B cell (primary cell): ENCODE measurements around the gene GADL1. TPM values are rescaled to one million over a fixed set of nuclear protein-coding genes. Genes with fewer than 3 reads are reported as not detected.

Experiments
- ATAC-seq: fragments of 200-7000 bp; cut with Tn5 transposase; one replicate; pipeline ENCODE4 v1.10.0; 2021; ENCODE audit warnings: low read depth, mild to moderate bottlenecking, moderate number of reproducible peaks, moderate library complexity
- CTCF ChIA-PET: fragments of 350-600 bp; sonication (Branson Sonifier 250); formaldehyde crosslinking; loops from one replicate; lab custom pipeline; 2021; ENCODE audit warnings: antibody characterized with exemption, inconsistent platforms; lab: Charles Lee
- POLR2A ChIA-PET: fragments of 350-600 bp; sonication (Branson Sonifier 250); formaldehyde crosslinking; loops from one replicate; lab custom pipeline; 2021; ENCODE audit warnings: antibody characterized with exemption; lab: Charles Lee
- DNase-seq: peaks from one replicate; pipeline ENCODE4 v3.0.0; 2013
- H2AFZ ChIP-seq: 2 replicates; pipeline ENCODE4 v1.6.1; 2012; ENCODE audit warnings: mild to moderate bottlenecking, low read depth, low read length; ENCODE audit not compliant: insufficient read depth, poor library complexity, severe bottlenecking
- H3K27ac ChIP-seq, 2 donors: 1 replicate in 1 of 2; 2 replicates in 1 of 2; pipeline ENCODE4 v1.5.1; 2012 to 2013; ENCODE audit warnings: low read length in 2 of 2, mild to moderate bottlenecking in 2 of 2, moderate library complexity in 1 of 2
- H3K27me3 ChIP-seq, 4 experiments: fragments of 200-600 bp in 1 of 4; sonication (generic) in 1 of 4; replicated peaks in 1 of 4; 1 replicate in 2 of 4; 2 replicates in 2 of 4; pipeline versions ENCODE4 v1.6.1 to v1.7.0; 2013 to 2016; ENCODE audit warnings: low read length in 3 of 4, mild to moderate bottlenecking in 2 of 4, mixed read lengths in 1 of 4, moderate library complexity in 1 of 4; ENCODE audit not compliant: insufficient read depth in 4 of 4, control insufficient read depth in 3 of 4; ENCODE audit errors: control extremely low read depth in 1 of 4
- H3K36me3 ChIP-seq, 2 experiments: replicated peaks in 1 of 2; 1 replicate in 1 of 2; 2 replicates in 1 of 2; pipeline versions ENCODE4 v1.6.1 to v1.7.1; 2013; ENCODE audit warnings: low read length in 1 of 2; ENCODE audit not compliant: insufficient read depth in 2 of 2, control insufficient read depth in 1 of 2; ENCODE audit errors: control extremely low read depth in 1 of 2, extremely low read depth in 1 of 2
- H3K4me1 ChIP-seq, 2 donors: fragments of 200-600 bp in 1 of 2; sonication (generic) in 1 of 2; 1 replicate in 1 of 2; 2 replicates in 1 of 2; pipeline versions ENCODE4 v1.5.1 to v1.6.1; 2013 to 2017; ENCODE audit warnings: low read length in 2 of 2; ENCODE audit not compliant: control insufficient read depth in 2 of 2, insufficient read depth in 2 of 2
- H3K4me2 ChIP-seq: replicated peaks from 2 replicates; pipeline ENCODE3; 2012; ENCODE audit warnings: mild to moderate bottlenecking, low read depth, low read length; ENCODE audit not compliant: poor library complexity, severe bottlenecking
- H3K4me3 ChIP-seq, 5 experiments: fragments of 200-600 bp in 1 of 5; sonication (generic) in 1 of 5; 1 replicate in 3 of 5; 2 replicates in 2 of 5; pipeline versions ENCODE4 v1.5.1 to v1.7.0; 2011 to 2016; ENCODE audit warnings: low read length in 4 of 5, mild to moderate bottlenecking in 4 of 5, low read depth in 2 of 5, control low read depth in 1 of 5, moderate library complexity in 1 of 5; ENCODE audit not compliant: insufficient read depth in 1 of 5; ENCODE audit errors: control extremely low read depth in 1 of 5, extremely low read depth in 1 of 5
- H3K79me2 ChIP-seq: fragments of 200-600 bp; sonication (generic); one replicate; pipeline ENCODE4 v1.6.0; 2016; ENCODE audit warnings: low read length; ENCODE audit not compliant: control insufficient read depth, insufficient read depth
- H3K9ac ChIP-seq: fragments of 200-600 bp; sonication (generic); 2 replicates; pipeline ENCODE4 v1.6.1; 2017; ENCODE audit warnings: mild to moderate bottlenecking, low read length, moderate library complexity
- H3K9me3 ChIP-seq, 3 donors: one replicate each; pipeline versions ENCODE4 v1.6.1 to v1.7.1; 2013; ENCODE audit warnings: low read length in 2 of 3; ENCODE audit not compliant: control insufficient read depth in 2 of 3, insufficient read depth in 1 of 3; ENCODE audit errors: control extremely low read depth in 1 of 3
- H4K20me1 ChIP-seq: 2 replicates; pipeline ENCODE4 v1.6.0; 2012; ENCODE audit warnings: mild to moderate bottlenecking, low read length; ENCODE audit not compliant: insufficient read depth, control insufficient read depth, poor library complexity, severe bottlenecking
- H3K27ac Mint-ChIP-seq: one replicate; pipeline ENCODE4 v1.8.0; 2021; ENCODE audit warnings: mixed read lengths
- H3K27me3 Mint-ChIP-seq: one replicate; pipeline ENCODE4 v1.8.0; 2021; ENCODE audit warnings: mixed read lengths
- H3K4me1 Mint-ChIP-seq: one replicate; pipeline ENCODE4 v1.8.0; 2021; ENCODE audit warnings: mixed read lengths
- H3K4me3 Mint-ChIP-seq: one replicate; pipeline ENCODE4 v1.8.0; 2021; ENCODE audit warnings: mixed read lengths
- H3K9me3 Mint-ChIP-seq: one replicate; pipeline ENCODE4 v1.8.0; 2022; ENCODE audit warnings: mixed read lengths; ENCODE audit not compliant: insufficient read depth
- CTCF ChIP-seq: fragments of 200-600 bp; IDR thresholded peaks from one replicate; pipeline ENCODE4 v1.8.0; 2022; ENCODE audit warnings: antibody characterized with exemption, mild to moderate bottlenecking
- EZH2 ChIP-seq: IDR thresholded peaks from 2 replicates; pipeline ENCODE4 v1.6.1; 2012; ENCODE audit warnings: borderline replicate concordance, low read depth, mild to moderate bottlenecking, moderate library complexity, low read length; ENCODE audit not compliant: insufficient read depth, poor library complexity, severe bottlenecking
- WGBS: methylation state at CpG from one replicate; pipeline ENCODE4 v1.1.5; 2013; ENCODE audit warnings: missing lambda C conversion rate; ENCODE audit not compliant: insufficient coverage; 5-methylcytosine and 5-hydroxymethylcytosine counted together
- intact Hi-C: fragments of 100-400 bp; cut with micrococcal nuclease; formaldehyde crosslinking; loops from one replicate; pipeline ENCODE4 v1.10.0; 2022
- polyA plus RNA-seq: library from polyadenylated mRNA; depleted of rRNA; stranded (reverse); fragments of >200 nt; gene quantifications from 2 replicates; pipeline ENCODE4 v1.2.3, GENCODE V29; 2012
- total RNA-seq, 2 donors: library from RNA; stranded (reverse); fragments of 120-200 nt in 1 of 2; gene quantifications; 1 replicate in 1 of 2; 2 replicates in 1 of 2; pipeline versions ENCODE4 v1.2.3 to v1.2.4, GENCODE V29; 2013 to 2022

Gene GADL1
- total and polyA plus RNA-seq, 2 donors (not counting 1 experiment from before 2014, with no cell fraction given) = not detected

- Histone ChIP-seq H3K9ac (no peak overlapping the region), H3K79me2 (no peaks in the 10 kb centered on the region), H4K20me1 (no peaks in the 10 kb centered on the region), H2AFZ (no peak overlapping the region), H3K4me1 (no peaks in the 10 kb centered on the region), H3K4me3 (no peak overlapping the region), H3K4me2 (no peak overlapping the region), H3K36me3 (no peaks in the 10 kb centered on the region), H3K27ac (no peak overlapping the region), H3K27me3 (no peaks in the 10 kb centered on the region), H3K9me3 (no peaks in the 10 kb centered on the region)
- 86% methylated on average over 1 of the region's 3 CpGs for WGBS
- POLR2A ChIA-PET = no interaction called here
- DNase-seq (no peak), ATAC-seq (no peak)
- intact Hi-C loops = no loop called here
- peaks cover 10% of the 10 kb centered on the region for H3K27me3 Mint-ChIP-seq
- H3K27ac Mint-ChIP-seq = no peak overlapping the region
- H3K4me1 Mint-ChIP-seq = no peaks in the 10 kb centered on the region
- CTCF ChIA-PET = no interaction called here
- H3K4me3 Mint-ChIP-seq = no peak overlapping the region
- H3K9me3 Mint-ChIP-seq = no peaks in the 10 kb centered on the region
- TF ChIP-seq EZH2 (no peak), CTCF (no peak)
Observed at GRCh38 chr3:30804984-30805383, 89.5 kb downstream of the GADL1 start.

GRCh38 chr3:30795176-30795575, 99.3 kb downstream of the GADL1 start:
- CTCF ChIA-PET = no interaction called here
- Histone ChIP-seq H2AFZ (no peak overlapping the region), H3K4me3 (no peak overlapping the region), H3K79me2 (no peaks in the 10 kb centered on the region), H3K9me3 (no peaks in the 10 kb centered on the region), H3K36me3 (no peaks in the 10 kb centered on the region), H3K4me2 (no peak overlapping the region), H3K27me3 (no peaks in the 10 kb centered on the region), H3K9ac (no peak overlapping the region), H3K27ac (no peak overlapping the region), H4K20me1 (no peaks in the 10 kb centered on the region), H3K4me1 (no peaks in the 10 kb centered on the region)
- Mint-ChIP-seq H3K27ac (no peak overlapping the region), H3K27me3 (peaks cover 4% of the 10 kb centered on the region), H3K4me1 (no peaks in the 10 kb centered on the region), H3K4me3 (no peak overlapping the region), H3K9me3 (no peaks in the 10 kb centered on the region)
- intact Hi-C loops = no loop called here
- no peak for DNase-seq
- POLR2A ChIA-PET = no interaction called here
- TF ChIP-seq CTCF = no peak
- no peak for TF ChIP-seq EZH2
- WGBS = no CpG with 5 or more reads among the region's 2 CpGs
- no peak for ATAC-seq
